Measurements from ENCODE around the gene LAMC3.

GRCh38 chr9:131117121-131117761, 108.3 kb downstream of the LAMC3 start:
- TF ChIP-seq POLR2A (IDR thresholded peaks at IDR 0.05): no peak
- TF ChIP-seq, protein P1, sequence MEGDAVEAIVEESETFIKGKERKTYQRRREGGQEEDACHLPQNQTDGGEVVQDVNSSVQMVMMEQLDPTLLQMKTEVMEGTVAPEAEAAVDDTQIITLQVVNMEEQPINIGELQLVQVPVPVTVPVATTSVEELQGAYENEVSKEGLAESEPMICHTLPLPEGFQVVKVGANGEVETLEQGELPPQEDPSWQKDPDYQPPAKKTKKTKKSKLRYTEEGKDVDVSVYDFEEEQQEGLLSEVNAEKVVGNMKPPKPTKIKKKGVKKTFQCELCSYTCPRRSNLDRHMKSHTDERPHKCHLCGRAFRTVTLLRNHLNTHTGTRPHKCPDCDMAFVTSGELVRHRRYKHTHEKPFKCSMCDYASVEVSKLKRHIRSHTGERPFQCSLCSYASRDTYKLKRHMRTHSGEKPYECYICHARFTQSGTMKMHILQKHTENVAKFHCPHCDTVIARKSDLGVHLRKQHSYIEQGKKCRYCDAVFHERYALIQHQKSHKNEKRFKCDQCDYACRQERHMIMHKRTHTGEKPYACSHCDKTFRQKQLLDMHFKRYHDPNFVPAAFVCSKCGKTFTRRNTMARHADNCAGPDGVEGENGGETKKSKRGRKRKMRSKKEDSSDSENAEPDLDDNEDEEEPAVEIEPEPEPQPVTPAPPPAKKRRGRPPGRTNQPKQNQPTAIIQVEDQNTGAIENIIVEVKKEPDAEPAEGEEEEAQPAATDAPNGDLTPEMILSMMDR (IDR thresholded peaks at IDR 0.05): no peak

All from testis (tissue), 2 donors.